HCEC 1CT (cell line): ENCODE measurements around the gene NRG3.
"Not testable (repeated sequence)": the region's sequence is repeated elsewhere in the genome, so short reads cannot be mapped to it uniquely, and the experiment has no call there.

ENCODE experiments used
- DNase-seq: peaks from one replicate; pipeline ENCODE4 v3.0.0-alpha.2; 2017

The NRG3 gene

GRCh38 chr10:82628373-82628772, 753.4 kb downstream of the NRG3 start:
- no peak for DNase-seq

- no peak for DNase-seq
Observed at GRCh38 chr10:82643076-82643475, 768.1 kb downstream of the NRG3 start.

- no peak for DNase-seq
Observed at GRCh38 chr10:82643601-82644000, 768.6 kb downstream of the NRG3 start.

- DNase-seq, result no peak
Observed at GRCh38 chr10:82645221-82645620, 770.2 kb downstream of the NRG3 start.

- no peak for DNase-seq
Observed at GRCh38 chr10:82653244-82654155, 778.5 kb downstream of the NRG3 start.

GRCh38 chr10:82660205-82660604, 785.2 kb downstream of the NRG3 start:
- DNase-seq, result no peak

GRCh38 chr10:82660986-82661385, 786.0 kb downstream of the NRG3 start:
- DNase-seq, result no peak

GRCh38 chr10:82661701-82662100, 786.7 kb downstream of the NRG3 start:
- DNase-seq, result no peak

- no peak for DNase-seq
Observed at GRCh38 chr10:82668221-82668895, 793.4 kb downstream of the NRG3 start.

- no peak for DNase-seq
Observed at GRCh38 chr10:82674036-82674435, 799.0 kb downstream of the NRG3 start.

GRCh38 chr10:82677932-82678331, 802.9 kb downstream of the NRG3 start:
- DNase-seq, result not testable (repeated sequence)

GRCh38 chr10:82678451-82678850, 803.5 kb downstream of the NRG3 start:
- not testable (repeated sequence) for DNase-seq

- DNase-seq, result no peak
Observed at GRCh38 chr10:82680608-82681007, 805.6 kb downstream of the NRG3 start.

GRCh38 chr10:82683945-82684344, 809.0 kb downstream of the NRG3 start:
- no peak for DNase-seq

- DNase-seq, result no peak
Observed at GRCh38 chr10:82685087-82685486, 810.1 kb downstream of the NRG3 start.

GRCh38 chr10:82691211-82691610, 816.2 kb downstream of the NRG3 start:
- DNase-seq, result no peak

- no peak for DNase-seq
Observed at GRCh38 chr10:82692458-82692857, 817.5 kb downstream of the NRG3 start.

- DNase-seq, result no peak
Observed at GRCh38 chr10:82721831-82722230, 846.8 kb downstream of the NRG3 start.

- no peak for DNase-seq
Observed at GRCh38 chr10:82722273-82722672, 847.3 kb downstream of the NRG3 start.

- DNase-seq, result no peak
Observed at GRCh38 chr10:82736305-82736704, 861.3 kb downstream of the NRG3 start.

GRCh38 chr10:82737549-82737948, 862.6 kb downstream of the NRG3 start:
- no peak for DNase-seq

GRCh38 chr10:82738592-82738991, 863.6 kb downstream of the NRG3 start:
- DNase-seq, result no peak

GRCh38 chr10:82742478-82742877, 867.5 kb downstream of the NRG3 start:
- no peak for DNase-seq

- no peak for DNase-seq
Observed at GRCh38 chr10:82742898-82743297, 867.9 kb downstream of the NRG3 start.
